GM11168 (cell line): Measurements from ENCODE around the gene SYCP1.
"Not testable (repeated sequence)": the region's sequence is repeated elsewhere in the genome, so short reads cannot be mapped to it uniquely, and the experiment has no call there.

Source experiments
- in situ Hi-C: fragments of 300-500 bp; cut with MboI; formaldehyde crosslinking; loops from one replicate; pipeline ENCODE4 v1.12.0; 2022; ENCODE audit warnings: low sequenced_read_pairs; ENCODE audit not compliant: unreplicated experiment

Gene SYCP1

DNA sequence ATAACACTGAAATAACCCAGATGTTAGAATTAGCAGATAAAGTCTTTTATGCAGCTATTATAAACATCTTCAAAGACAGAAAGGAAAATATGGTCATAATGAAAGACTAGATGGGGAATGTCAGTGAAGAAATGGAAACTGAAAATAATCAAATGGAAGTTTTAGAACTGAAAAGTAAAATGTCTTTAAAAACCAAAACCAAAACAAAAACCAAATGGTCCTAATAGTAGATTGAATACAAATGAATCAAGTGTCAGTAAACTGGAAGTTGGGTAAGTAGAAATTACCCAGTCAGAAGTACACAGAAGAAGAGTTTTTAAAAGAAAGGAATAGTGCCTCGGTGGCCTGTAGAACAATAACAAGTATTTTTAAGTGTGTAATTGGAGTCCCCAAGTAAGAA, 72.7 kb downstream of the SYCP1 start:
- in situ Hi-C loops, result no loop called here

GRCh38 chr1:114956570-114956969, 101.9 kb downstream of the SYCP1 start:
- in situ Hi-C loops, result no loop called here

GRCh38 chr1:114959423-114959822, 104.8 kb downstream of the SYCP1 start:
- in situ Hi-C loops, result no loop called here

- in situ Hi-C loops, result loop anchor here (25.0 kb wide), 1 partner anchor 610 kb away; no protein-coding TSS in a partner anchor
Observed at GRCh38 chr1:114976891-114977290, 122.2 kb downstream of the SYCP1 start.

DNA sequence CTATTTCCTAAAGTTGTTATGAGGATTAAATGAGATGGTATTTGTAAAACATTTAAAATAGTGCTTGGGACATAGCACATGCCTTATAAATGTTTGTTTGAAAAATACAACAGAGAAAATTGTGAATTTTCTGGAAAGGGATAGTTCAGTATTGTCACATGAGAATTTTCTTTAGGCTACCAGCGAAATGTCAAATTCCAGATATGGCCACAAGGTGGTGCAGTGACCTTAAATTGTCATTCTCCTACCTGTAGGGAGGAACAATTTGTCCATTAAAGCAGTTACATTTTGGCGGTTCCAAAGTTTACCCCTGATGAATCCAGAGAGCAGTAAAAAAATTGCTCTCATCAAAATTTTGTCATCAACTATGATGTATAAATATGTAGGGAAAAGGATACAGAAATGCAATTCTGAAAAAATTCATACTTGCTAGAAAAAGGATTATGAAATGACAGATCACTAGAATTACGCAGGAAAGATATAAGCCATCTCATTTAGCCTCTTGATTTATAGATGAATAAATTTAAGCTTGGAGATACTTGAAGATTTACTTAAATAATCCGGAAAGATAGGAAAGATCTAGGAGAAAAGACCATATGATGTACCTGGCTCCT, 124.7 kb downstream of the SYCP1 start:
- in situ Hi-C loops, result loop anchor here (25.0 kb wide), 1 partner anchor 608 kb away; no protein-coding TSS in a partner anchor

DNA sequence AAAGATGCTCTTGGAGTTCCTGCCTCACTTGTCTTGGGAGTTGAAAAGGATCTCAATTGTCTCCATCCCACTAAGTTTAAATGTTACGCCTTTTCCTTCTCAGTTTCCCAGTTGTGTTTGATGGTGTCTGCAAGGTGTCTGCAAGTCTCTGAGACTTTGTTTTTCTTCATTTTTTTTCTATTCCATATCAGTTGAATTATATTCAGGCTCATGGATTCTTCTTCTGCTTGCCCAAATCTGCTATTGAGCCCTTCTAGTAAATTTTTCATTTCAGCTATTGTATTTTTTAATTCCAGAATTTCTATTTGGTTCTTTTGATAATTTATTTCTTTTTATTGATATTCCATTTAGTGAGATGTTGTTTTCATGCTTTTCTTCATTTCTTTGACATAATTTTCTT, 127.6 kb downstream of the SYCP1 start:
- in situ Hi-C loops, result loop anchor here (10.0 to 25.0 kb wide), 2 partner anchors 53 to 605 kb away; no protein-coding TSS in a partner anchor

GRCh38 chr1:114986286-114986685, 131.6 kb downstream of the SYCP1 start:
- in situ Hi-C loops, result loop anchor here (10.0 to 25.0 kb wide), 2 partner anchors 49 to 601 kb away; no protein-coding TSS in a partner anchor

DNA sequence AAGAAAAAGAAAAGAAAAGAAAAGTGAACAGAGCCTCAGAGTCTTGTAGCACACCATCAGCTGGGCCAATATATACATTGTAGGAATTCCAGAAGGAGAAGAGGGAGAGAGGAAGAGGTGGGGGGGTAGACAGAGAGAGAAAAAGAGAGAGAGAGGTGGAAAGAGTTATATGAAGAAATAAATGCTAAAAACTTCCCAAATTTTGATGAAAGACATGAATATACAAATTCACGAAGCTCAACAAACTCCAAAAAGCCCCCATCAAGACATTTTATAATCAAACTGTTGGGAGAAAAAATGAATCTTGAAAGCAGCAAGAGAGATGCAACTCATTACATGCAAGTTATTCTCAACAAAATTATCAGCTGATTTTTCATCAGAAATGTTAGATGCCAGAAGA, 133.4 kb downstream of the SYCP1 start:
- in situ Hi-C loops, result loop anchor here (10.0 to 25.0 kb wide), 2 partner anchors 47 to 599 kb away; no protein-coding TSS in a partner anchor

GRCh38 chr1:114997510-114998289, 143.0 kb downstream of the SYCP1 start:
- in situ Hi-C loops, result loop anchor here (25.0 kb wide), 1 partner anchor 590 kb away; no protein-coding TSS in a partner anchor

- in situ Hi-C loops, result no loop called here
Observed at GRCh38 chr1:115006191-115006590, 151.5 kb downstream of the SYCP1 start.

DNA sequence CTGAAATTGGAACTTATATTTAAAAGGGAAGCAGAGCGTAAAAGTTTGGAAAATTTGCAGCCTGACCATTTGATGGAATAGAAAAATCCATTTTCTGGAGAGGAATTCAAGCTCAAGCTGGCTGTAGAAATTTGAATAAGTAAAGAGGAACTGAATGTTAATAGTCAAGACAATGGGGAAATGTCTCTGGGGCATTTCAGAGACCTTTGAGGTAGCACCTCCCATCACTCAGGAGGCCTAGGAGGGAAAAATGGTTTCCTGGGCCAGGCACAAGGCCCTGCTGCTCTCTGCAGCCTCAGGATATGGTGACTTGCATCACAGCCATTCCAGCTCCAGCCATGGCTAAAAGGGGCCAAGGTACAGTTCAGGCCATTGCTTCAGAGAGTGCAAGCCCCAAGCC, 157.3 kb downstream of the SYCP1 start:
- in situ Hi-C loops, result no loop called here

- in situ Hi-C loops, result no loop called here
Observed at GRCh38 chr1:115012434-115012833, 157.8 kb downstream of the SYCP1 start.

DNA sequence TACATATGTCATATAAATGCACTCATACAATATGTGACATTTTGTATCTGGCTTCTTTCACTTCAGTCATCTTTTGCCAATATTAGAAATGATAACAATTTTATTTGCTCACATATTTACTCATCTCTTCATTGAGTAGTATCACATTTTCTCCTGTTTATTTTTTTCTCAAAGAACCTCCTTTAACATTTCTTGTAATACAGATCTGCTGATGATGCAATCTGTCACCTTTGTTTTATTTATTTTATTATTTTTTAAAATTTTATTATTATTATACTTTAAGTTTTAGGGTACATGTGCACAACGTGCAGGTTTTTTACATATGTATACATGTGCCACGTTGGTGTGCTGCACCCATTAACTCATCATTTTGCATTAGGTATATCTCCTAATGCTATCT, 159.1 kb downstream of the SYCP1 start:
- in situ Hi-C loops, result no loop called here

DNA sequence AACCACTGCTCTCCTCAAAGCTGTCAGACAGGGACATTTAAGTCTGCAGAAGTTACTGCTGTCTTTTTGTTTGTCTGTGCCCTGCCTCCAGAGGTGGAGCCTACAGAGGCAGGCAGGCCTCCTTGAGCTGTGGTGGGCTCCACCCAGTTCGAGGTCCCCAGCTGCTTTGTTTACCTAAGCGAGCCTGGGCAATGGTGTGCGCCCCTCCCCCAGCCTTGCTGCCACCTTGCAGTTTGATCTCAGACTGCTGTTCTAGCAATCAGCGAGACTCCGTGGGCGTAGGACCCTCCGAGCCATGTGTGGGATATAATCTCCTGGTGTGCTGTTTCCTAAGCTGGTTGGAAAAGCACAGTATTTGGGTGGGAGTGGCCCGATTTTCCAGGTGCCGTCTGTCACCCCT, 164.9 kb downstream of the SYCP1 start:
- in situ Hi-C loops, result not testable (repeated sequence)

DNA sequence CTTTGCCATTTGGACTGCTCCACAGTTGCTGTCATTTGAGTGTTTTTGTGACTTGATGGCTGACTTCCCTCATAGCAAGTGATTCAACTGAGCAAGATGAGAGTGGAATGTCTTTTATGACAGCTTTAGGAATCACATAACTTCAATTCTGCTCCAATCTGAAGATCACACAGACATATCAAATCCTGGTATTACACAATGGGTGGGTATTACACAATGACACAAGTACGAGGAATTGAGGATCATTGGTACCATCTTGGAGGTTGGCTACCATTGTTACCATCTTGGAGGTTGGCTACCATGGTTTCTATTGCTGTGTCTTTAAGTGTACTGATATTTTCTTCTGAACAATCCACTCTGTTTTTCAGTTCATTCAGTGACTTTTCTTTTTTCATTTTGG, 166.5 kb downstream of the SYCP1 start:
- in situ Hi-C loops, result no loop called here

DNA sequence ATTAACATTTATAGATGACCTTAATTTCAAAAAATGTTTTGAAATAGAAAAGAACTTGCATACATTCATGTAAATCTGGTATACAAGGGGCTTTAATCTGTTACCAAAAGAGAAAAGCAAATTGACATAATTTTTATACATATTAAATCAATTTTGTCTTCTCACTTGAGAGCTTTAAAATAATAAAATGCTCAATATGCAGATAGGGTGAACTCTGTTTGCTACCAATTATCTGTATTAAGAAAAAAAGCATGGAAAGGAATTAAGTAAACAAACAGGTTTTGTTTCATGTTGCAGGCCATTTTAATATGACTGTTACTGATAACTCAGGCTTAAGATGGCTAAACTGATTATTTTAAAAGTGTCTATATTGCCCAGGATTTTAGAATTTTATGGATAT, 168.9 kb downstream of the SYCP1 start:
- in situ Hi-C loops, result no loop called here

DNA sequence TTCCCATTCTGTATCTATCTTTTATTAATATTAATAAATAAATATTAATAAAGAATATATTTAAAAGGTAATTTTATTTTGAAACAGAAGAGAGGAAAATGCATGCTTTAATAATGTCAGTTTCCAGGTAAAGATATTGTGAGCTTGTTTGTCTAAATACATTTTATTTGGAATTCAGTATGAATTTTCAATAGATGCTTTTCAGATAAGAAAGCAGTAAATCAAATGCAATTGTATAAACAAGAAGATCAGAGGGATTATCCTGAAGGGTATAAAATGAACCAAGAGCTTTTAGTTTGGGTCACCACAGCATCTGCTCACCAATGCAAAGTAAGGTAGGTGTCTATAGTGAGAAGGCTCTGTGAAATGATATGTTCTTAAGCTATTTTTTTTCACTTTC, 174.9 kb downstream of the SYCP1 start, which contains the start of gene TSHB:
Gene TSHB, plus strand, starts transcription at position 301 of the 400 bp plus-strand sequence. CDS start 3,537 bp downstream, outside the sequence.
- in situ Hi-C loops, result no loop called here

- in situ Hi-C loops, result loop anchor here (10.0 kb wide), 1 partner anchor 47 kb away; no protein-coding TSS in a partner anchor
Observed at GRCh38 chr1:115031595-115031994, 176.9 kb downstream of the SYCP1 start.

DNA sequence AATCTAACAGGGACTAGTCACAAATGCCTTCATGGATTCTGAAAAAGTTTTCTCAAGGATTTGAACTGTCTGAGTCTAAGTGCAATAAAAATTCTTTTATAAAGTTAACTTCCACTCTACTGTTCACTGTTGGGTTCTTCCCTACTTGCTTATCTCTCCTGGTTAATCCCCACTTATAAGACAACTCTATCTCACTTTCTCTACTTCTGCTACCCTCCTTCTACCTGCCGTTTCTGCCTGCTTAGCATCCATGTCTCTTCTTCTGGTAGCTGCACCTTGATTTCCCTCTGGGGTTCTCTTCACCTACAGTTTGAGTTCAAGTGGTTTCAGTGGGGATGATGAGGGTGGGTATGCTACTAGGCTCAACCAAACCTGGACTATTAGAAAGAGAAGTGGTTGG, 181.0 kb downstream of the SYCP1 start:
- in situ Hi-C loops, result loop anchor here (10.0 kb wide), 1 partner anchor 51 kb away; no protein-coding TSS in a partner anchor

- in situ Hi-C loops, result loop anchor here (10.0 kb wide), 1 partner anchor 52 kb away; no protein-coding TSS in a partner anchor
Observed at GRCh38 chr1:115036814-115037507, 182.3 kb downstream of the SYCP1 start.
